GM12865 (cell line): Measurements from ENCODE around the gene UBE2G2.
A peak's percentile ranks its signal among the peaks of the same experiment; 100 is the strongest.

Source experiments
- DNase-seq: peaks from one replicate; pipeline ENCODE4 v3.0.0; 2010; ENCODE audit warnings: low read depth
- H3K4me3 ChIP-seq: 2 replicates; pipeline ENCODE4 v1.5.1; 2011; ENCODE audit warnings: mild to moderate bottlenecking, low read depth, low read length, control low read depth
- TF ChIP-seq, protein P1 (sequence below): IDR thresholded peaks from 2 replicates; pipeline ENCODE4 v1.5.1; 2011; ENCODE audit warnings: low read length, control low read depth, low read depth, inconsistent platforms; ENCODE audit not compliant: insufficient read depth; ENCODE audit errors: missing control alignments

UBE2G2 gene

DNA sequence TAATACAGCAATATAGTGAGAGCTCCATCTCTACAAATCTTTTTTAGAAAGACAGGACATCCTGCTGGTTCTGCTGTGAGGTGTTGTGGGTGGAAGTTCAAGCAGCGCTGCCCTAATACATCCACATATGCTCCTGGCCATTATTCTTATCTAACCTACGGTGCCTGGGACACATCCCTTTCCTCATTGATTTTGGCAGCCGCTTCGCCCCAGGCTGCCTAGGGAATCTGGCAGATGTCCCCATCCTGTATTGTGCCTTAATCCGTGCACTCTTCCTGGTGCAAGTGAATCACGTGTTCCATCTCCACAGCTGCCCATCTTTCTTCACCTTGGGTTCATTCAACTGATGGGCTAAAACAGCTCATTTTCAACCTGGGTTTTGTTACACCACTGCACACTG is 3.1 kb upstream of the UBE2G2 start:
- H3K4me3 ChIP-seq, result no peak overlapping the region
- TF ChIP-seq, protein P1, sequence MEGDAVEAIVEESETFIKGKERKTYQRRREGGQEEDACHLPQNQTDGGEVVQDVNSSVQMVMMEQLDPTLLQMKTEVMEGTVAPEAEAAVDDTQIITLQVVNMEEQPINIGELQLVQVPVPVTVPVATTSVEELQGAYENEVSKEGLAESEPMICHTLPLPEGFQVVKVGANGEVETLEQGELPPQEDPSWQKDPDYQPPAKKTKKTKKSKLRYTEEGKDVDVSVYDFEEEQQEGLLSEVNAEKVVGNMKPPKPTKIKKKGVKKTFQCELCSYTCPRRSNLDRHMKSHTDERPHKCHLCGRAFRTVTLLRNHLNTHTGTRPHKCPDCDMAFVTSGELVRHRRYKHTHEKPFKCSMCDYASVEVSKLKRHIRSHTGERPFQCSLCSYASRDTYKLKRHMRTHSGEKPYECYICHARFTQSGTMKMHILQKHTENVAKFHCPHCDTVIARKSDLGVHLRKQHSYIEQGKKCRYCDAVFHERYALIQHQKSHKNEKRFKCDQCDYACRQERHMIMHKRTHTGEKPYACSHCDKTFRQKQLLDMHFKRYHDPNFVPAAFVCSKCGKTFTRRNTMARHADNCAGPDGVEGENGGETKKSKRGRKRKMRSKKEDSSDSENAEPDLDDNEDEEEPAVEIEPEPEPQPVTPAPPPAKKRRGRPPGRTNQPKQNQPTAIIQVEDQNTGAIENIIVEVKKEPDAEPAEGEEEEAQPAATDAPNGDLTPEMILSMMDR, result no peak
- DNase-seq, result no peak

DNA sequence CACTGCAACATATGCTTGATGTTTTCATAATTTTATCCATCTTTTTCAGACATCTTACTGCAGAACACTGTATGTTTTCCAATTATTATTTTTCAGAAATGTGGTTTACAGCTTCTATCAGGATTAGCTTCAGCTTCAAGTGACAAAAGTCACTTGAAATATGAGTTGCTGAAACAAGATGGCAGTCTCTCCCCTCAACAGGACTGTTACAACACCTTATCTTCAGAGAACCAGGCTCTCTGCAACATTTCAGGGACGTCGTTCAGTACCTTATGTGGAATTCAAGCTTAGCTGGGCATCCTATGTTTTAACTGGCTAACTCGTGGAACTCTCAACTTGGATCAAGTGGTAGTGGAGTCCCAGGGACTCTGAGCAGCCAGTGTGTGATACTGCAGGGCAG is 2.0 kb upstream of the UBE2G2 start:
- TF ChIP-seq, protein P1, result no peak
- H3K4me3 ChIP-seq, result no peak overlapping the region
- no peak for DNase-seq

DNA sequence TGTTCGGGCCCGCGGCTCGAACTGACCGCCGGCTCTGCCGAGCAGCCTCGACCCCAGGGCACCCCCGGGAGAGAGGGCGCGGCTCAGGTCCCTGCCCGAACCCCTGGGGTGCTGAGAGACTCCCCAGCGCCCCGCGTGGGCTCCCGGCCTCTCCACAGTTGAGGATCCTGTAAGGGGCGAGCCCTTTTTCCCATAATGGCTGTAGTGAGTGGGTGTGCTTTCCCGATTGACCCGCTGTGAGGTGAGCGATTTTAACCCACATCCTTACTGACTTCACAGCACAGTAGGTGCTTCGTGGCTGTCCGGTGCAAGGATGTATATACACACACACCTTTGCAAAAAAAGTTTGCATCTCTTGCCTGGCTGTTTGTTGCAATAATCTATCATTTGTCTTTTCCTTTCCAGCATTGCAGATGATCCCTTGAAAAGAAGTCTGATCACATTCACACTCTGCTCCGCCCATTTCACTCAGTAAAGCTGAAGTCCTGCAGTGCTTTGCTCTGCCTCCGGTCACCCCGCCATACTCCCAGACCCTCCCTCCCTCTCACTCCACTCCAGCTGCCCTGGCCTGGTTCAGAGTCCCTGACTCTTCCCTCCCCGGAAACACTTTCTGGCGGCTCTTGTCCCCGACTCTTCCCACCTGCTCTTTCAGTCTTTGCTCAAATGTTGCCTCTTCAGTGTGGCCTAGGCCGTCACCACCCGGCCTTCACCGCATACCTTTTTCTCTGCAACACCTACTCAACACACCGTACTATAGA is 955 bp upstream of the UBE2G2 start:
- TF ChIP-seq, protein P1, result no peak
- peak overlapping the region; percentile 84 for H3K4me3 ChIP-seq
- DNase-seq, result peak; percentile 21

DNA sequence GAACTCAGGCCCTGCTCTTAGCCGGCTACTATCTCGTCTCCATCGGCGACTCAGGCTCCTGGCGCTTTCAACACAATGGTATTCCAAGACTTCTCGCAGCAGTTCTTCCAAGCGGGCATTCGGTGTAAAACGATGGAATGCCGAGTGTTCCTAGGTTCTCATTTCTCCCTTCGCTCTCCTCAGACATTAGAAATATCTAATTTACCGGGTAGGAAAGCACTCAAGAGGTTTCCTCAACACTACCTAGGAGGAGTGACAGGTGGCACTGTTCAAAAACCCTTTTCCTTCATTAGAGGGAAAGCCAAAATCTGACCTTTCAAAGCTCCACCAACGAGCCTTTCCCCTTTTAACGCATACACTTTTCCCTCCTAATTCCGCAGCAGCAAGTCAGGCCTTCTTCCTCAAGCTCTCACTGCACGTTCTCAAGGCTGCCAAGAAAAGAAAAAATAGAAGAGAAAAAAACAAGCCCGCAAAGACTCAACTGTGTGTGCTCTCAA is 601 bp downstream of the UBE2G2 start:
- peak overlapping the region; percentile 84 for H3K4me3 ChIP-seq
- peak; percentile 55 for DNase-seq
- TF ChIP-seq, protein P1, result peak; percentile 60

DNA sequence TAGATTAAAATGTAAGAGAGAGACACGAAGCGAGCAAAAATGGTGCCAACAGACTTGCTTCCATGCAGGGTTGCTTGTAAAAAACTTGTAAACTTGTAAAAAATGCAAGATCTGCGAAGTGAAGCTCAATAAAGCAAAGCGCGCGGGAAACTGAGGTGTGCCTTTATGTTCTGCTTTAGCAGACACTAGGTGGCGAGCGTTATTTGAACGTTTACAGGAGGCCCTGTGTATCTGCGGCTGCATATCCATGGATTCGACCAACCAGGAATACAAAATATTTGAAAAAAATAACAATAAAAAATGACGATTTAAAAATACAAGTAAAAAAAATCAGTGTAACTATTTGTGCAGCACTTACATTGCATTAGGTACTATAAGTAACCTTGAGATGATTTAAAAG is 1.5 kb downstream of the UBE2G2 start:
- peak; percentile 33 for DNase-seq
- TF ChIP-seq, protein P1, result no peak
- peak overlapping the region; percentile 84 for H3K4me3 ChIP-seq

DNA sequence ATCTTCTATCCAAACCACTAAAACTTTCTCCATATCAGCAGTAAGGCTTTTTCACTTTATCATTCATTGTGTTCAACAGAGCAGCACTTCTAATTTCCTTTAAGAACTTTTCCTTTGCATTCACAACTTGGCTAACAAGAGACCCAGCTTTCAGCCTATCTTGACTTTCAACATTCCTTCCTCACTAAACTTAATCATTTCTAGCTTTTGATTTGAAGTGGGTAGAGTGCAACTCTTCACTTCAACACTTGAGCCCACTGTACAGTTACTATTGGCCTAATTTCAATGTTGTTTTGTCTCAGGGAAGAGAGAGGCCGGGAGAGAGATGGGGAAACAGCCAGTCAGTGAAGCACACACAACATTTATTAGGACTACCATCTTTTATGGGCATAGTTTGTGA is 2.0 kb downstream of the UBE2G2 start:
- TF ChIP-seq, protein P1, result no peak
- no peak overlapping the region for H3K4me3 ChIP-seq

DNA sequence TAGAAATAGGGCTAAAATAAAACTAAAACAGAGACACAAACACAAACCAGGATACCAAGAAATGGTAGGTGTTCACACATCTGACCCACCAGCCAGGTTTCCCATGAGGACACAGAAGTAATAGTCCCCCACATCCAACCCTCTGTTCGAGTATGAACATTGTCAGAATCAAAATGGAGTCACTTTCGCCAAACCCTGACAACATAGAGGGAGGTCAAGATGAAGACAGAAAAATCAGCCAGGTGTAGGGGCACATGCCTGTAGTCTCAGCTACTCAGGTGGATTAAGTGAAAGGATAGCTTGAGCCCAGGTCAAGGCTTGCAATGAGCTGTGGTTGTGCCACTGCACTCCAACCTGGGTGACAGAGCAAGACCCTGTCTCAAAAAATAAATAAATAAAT is 3.8 kb downstream of the UBE2G2 start:
- DNase-seq, result no peak

More for the DNA sequence above, 2.0 kb downstream of the UBE2G2 start:
- DNase-seq, result no peak

More for the DNA sequence above, 3.8 kb downstream of the UBE2G2 start:
- no peak overlapping the region for H3K4me3 ChIP-seq
- TF ChIP-seq, protein P1, result no peak
